Fibroblast of peridontal ligament (primary cell): ENCODE data around the gene ALG10.
"Not testable (repeated sequence)": the region's sequence is repeated elsewhere in the genome, so short reads cannot be mapped to it uniquely, and the experiment has no call there.

Experiments
- DNase-seq: peaks from one replicate; pipeline ENCODE4 v3.0.0-alpha.2; 2010; ENCODE audit errors: extremely low read depth

Gene ALG10

GRCh38 chr12:34022079-34022830 lies at the start of gene ALG10:
ALG10 (plus strand) TSS chr12:34022496; CDS start chr12:34022600, 104 bp downstream.
- DNase-seq, result peak; percentile 98

- DNase-seq, result not testable (repeated sequence)
Measured at GRCh38 chr12:33972884-33973283, 49.4 kb upstream of the ALG10 start.

GRCh38 chr12:33977887-33978286 lies 44.4 kb upstream of the ALG10 start:
- no peak for DNase-seq

GRCh38 chr12:33988197-33988805 lies 34.0 kb upstream of the ALG10 start:
- DNase-seq, result no peak

GRCh38 chr12:33988913-33989312 lies 33.4 kb upstream of the ALG10 start:
- DNase-seq, result no peak

- no peak for DNase-seq
Measured at GRCh38 chr12:33994857-33995808, 27.2 kb upstream of the ALG10 start.

GRCh38 chr12:34008835-34009234 lies 13.5 kb upstream of the ALG10 start:
- not testable (repeated sequence) for DNase-seq

- no peak for DNase-seq
Measured at GRCh38 chr12:34016361-34016760, 5.9 kb upstream of the ALG10 start.

- no peak for DNase-seq
Measured at GRCh38 chr12:34021071-34021470, 1.2 kb upstream of the ALG10 start.

GRCh38 chr12:34027661-34028060 lies 5.4 kb downstream of the ALG10 start:
- peak; percentile 46 for DNase-seq

GRCh38 chr12:34030591-34030990 lies 8.3 kb downstream of the ALG10 start:
- DNase-seq, result no peak

- peak; percentile 58 for DNase-seq
Measured at GRCh38 chr12:34033628-34034296, 11.5 kb downstream of the ALG10 start.

GRCh38 chr12:34038357-34038756 lies 16.1 kb downstream of the ALG10 start:
- peak; percentile 10 for DNase-seq

GRCh38 chr12:34046570-34046969 lies 24.3 kb downstream of the ALG10 start:
- DNase-seq, result no peak

GRCh38 chr12:34047855-34048254 lies 25.6 kb downstream of the ALG10 start:
- DNase-seq, result not testable (repeated sequence)

GRCh38 chr12:34048714-34049113 lies 26.4 kb downstream of the ALG10 start:
- DNase-seq, result no peak

GRCh38 chr12:34051486-34051885 lies 29.2 kb downstream of the ALG10 start:
- DNase-seq, result no peak

GRCh38 chr12:34054938-34055337 lies 32.6 kb downstream of the ALG10 start:
- DNase-seq, result no peak
